Stimulated activated CD8-positive, alpha-beta memory T cell treated with anti-CD3 and anti-CD28 coated beads, Interleukin-4, amount 100 ng/mL, for 24 hours (primary cell): Measurements from ENCODE around the gene KSR2.

ENCODE experiments used
- DNase-seq: peaks from one replicate; pipeline ENCODE4 v3.0.0-alpha.2; 2020; ENCODE audit warnings: low read depth

Gene KSR2

GRCh38 chr12:117526757-117527478, 441.9 kb downstream of the KSR2 start:
- no peak for DNase-seq

DNA sequence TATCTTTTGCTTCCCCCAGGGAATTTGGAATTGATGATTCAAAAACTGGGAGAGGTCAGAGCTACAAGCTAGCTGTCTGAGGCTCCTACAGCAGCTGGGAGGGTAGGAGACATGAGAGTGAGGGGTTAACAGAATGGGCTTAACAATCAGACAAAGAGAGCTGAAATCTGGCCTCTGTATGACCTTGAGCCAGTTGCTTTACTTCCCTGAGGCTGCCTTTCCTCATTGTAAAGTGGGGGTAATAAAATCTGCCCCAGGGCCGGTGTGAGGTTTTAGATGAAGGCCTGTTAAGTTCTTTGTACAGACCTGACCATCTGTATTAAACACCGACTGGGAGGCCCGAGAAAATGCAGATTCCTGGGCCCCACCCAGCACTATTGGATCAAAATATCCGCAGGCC, 443.0 kb downstream of the KSR2 start:
- DNase-seq, result no peak

DNA sequence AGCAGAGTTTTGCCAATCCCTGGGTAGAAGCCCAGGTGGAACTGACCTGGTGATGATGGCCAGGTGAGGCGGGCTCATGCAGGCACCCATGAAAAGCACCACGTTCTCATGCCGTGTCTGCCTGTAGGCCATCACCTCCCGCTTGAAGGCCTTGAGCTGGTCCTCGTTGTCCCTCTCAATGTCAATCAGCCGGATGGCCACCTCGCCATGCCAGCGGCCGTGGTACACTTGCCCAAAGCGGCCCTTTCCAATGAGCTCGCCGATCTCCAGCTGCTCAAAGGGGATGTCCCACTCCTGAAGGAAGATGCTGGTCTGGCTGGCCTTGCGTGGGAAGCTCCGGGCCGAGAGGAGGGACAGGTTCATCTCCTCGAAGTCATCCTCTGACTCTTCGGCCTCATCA, 444.0 kb downstream of the KSR2 start:
- no peak for DNase-seq

DNA sequence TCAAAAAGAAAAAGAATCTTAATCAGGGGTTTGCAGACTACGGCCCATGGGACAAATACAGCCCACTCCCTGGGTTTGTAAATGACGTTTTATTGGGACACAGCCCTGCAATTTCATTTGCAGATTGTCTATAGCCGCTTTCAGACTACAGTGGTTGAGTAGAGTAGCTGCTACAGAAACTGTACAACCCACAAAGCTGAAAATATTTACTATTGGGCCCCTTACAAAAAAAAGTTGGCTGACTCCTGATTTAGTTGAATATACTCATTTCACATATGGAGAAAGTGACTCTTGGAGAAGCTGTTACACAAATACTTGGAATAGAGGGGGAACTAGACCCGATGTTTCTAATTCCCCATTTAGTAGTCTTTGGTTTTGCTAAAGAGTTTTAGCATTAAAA, 444.8 kb downstream of the KSR2 start:
- DNase-seq, result no peak

DNA sequence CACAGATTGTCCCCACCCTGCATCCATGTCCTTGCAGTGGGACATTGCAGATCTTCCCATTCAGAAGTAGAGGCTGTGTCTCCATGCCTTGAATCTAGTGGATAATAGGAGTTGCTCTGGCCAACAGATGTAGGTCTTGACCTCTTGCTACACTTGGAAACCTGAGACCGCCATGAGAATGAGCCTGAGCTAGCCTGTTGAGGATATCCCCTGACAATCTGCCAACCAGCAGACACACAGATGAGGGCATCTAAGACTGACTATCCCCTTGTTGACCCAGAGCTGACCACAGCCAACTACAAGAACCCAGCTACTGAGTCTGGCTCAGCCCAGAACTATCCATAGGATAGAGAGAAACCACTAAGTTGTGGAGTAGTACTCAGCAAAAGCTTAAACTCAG, 446.2 kb downstream of the KSR2 start:
- DNase-seq, result no peak

DNA sequence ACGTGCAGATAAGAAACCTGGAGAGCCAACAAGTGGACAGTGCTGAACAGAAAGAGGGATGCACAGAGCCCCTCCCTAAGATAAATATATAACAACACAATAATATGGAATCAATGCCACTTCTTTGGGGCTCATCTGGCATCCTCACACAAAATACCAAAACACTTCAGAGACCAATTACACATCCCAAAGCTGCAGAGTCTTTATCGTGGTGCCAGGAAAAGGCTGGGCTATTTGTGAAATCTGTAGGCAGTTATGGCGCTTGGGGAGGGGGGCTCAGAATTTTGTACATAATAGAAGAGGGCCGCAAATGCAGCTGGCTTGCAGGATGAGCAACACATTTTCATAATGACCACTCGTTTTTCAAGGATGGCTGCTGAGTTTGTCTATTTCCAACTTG, 446.9 kb downstream of the KSR2 start:
- no peak for DNase-seq

DNA sequence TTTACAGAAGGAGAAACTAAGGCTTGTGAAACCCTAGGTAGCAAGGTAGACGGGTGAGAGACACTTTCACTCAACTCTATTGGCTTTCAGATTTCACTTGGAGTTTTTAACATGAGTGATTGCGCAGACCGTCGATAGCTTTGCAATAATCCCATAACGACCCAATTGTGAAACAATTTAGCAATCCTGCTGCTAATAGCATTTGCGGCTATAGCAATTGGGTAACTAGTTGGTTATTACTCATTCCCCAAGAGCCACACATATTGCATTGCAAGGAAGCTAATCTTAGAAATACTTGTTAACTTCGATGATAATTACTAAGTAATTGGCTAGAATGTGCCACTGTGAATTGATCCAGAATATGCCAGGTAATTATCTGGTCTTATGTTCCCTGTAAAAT, 447.4 kb downstream of the KSR2 start:
- no peak for DNase-seq

DNA sequence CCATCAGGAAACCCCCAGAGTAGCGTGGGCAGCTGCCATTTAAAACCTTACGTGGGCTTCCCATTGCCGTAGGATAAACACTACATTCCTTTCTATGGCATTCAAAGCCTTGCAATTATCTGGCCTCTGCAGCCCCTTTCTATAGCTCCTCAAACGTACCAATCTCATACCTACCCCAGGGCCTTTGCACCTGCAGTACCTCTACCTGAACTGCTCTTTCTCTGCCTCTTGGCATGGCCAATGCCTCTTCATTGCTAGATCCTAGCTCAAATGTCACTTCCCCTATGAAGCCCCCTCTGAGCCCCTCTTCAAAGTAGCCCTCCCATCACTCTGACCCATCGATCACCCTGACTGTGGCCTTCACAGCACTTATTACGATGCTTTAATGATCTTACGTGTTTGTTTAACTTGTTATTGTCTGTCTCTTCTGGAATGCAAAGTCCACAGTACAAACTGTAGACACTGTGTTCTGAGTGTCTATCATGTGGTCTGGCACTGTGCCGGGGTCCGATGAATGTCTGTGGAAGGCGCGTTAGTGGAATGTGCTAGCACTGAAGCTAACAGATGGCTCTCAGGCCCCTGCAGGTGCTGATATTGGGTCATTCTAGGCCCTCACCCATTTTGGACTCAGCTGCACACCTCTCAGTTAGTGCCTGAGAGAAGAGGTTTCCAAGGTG, 450.1 kb downstream of the KSR2 start:
- DNase-seq, result no peak

DNA sequence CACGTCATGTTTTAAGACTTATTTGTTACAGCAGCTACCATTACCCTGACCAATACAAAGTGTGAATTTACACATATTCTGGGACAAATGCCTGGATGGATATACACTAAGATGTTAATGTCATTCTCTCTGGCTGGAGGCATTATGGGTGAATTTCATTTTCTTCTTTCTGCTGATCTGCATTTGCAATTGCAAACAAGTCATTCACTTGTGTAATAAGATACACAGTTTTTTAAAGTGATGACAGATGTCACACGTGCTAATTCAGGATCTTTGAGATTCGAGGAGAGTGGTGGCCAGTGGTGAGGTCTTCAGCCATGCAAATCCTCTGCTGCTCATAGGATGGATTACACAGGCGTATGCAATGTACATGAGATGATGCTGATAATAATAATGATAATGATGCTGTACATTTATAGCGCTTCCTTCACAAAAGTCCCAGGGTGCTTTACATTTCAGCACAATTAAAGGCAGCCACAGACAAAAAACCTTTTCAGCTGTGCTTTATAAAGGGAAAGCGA, 451.5 kb downstream of the KSR2 start:
- no peak for DNase-seq

GRCh38 chr12:117516034-117516433, 452.8 kb downstream of the KSR2 start:
- no peak for DNase-seq

DNA sequence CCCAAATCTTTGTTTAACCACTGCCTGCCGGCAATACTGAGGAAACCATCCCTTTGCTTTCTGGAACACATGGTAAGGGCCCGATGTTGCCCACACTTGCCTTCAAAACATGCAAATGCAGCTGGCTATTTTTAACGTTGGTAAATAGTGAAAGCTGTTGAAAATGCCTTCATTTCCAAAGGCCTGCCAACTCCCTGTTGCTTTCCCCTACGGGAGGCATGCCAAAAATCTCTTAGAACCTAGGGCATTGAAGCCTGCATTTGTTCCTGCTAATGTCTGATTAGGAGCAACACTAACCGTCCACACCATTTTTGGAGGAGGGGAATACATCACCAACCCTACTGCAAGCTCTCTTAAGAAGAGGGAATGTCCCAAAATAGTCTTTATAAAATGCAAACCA, 454.8 kb downstream of the KSR2 start:
- DNase-seq, result no peak

- no peak for DNase-seq
Measured at GRCh38 chr12:117513353-117513752, 455.4 kb downstream of the KSR2 start.

DNA sequence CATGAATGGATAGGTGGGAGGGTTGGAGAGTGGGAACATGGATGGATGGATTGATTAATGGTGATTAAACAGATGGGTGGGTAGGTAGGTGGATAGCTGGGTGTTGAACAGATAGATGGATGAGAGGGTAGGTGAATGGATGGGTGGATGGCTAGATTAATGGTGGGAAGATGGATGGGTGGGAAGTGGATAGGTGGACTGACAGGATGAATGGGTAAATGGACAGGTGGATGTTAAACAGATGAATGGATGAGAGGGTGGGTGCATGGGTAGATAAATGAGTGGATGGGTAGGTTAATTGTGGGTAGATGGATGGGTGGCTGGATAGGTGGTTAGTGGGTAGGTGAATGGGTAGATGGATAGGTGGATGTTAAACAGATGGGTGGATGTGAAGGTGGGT, 460.3 kb downstream of the KSR2 start:
- no peak for DNase-seq

GRCh38 chr12:117507548-117507947, 461.2 kb downstream of the KSR2 start:
- DNase-seq, result no peak

GRCh38 chr12:117506333-117506732, 462.5 kb downstream of the KSR2 start:
- DNase-seq, result no peak

GRCh38 chr12:117502633-117503032, 466.2 kb downstream of the KSR2 start:
- no peak for DNase-seq

DNA sequence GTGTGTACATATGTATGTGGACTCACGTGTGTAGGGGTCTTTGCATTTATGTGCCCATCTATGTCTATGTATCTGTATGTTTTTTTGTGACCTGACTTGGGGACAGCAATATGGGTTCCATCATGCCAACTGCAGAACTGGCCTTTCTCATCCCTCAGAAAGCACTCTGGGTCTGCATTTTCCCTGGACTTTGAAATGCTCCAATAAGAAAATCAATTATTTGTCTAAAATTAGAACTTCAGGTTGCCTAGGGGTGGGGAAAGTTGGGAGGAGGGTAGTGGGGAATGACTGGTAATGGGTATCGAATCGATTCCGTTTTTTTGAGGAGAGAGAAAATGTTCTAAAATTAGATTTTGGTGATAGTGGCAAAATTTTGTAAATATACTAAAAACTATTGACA, 466.6 kb downstream of the KSR2 start:
- DNase-seq, result no peak

DNA sequence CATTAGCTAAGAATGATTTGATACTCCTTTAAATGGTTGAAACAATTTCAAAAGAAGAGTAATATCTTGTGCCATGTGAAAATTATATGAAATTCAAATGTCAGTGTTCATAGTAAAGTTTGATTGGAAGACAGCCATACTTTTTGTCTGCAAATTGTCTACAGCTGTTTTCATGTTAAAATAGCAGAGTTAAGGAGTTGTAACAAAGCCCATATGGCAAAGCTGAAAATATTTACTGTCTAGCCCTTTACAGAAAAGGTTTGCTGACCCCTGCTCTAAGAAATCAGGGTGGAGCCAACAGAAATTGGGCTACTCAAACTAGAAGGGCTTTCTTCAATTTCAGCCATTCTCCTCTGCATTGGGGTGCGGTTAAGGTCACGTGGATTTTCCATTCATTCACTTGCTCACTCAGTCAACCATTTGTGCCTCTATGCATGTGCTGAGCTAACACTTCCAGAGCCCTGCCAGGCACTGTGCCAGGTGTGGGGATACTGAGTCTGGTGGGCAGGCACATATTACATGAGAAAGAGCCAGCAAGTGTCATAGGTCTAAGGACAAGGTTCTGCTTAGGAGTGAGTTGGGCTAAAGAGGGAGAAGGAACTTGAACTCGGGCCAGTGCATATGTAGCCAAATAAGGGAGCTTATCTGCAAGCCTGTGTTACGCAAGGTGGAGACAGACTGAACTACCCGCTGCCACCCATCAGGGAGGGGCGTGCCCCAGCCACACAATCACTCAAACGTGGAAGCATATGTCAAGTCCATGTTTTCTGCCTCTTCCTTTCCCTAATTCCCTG, 467.5 kb downstream of the KSR2 start:
- DNase-seq, result no peak

DNA sequence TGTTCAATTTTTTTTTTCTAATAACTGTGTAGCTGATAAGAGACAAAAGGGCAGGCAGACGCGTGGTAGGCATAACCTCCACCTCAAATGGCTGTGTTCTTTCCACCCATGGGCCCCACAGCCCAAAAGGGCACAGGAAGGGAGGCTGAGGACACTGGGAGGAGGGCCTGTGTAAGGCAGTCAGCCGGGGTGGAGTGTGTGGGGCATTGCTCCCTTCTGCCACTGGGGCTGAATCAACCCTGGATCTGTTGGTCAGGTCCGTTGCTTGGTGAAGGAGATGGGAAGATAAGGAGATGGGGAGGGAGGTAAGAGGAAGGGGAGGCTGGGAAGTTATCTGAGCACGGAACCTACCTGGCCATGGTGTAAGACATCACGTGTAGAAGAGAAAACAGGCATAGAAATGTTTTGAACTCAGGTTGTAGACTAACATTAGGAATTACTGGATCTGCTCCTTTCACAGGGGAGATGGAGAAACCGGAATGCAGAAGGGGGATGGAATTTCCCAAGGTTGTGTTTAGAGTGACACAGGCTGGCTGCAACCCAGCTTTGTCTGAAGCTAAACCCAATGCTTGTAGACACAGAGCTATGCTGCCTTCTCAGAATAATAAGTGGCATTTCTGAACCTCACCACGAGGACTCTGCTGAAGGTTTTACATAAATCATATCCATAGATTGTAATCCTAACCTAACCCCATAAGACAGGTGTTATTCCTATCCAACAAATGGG, 468.9 kb downstream of the KSR2 start:
- no peak for DNase-seq

GRCh38 chr12:117498880-117499279, 469.9 kb downstream of the KSR2 start:
- no peak for DNase-seq

GRCh38 chr12:117498256-117498655, 470.5 kb downstream of the KSR2 start:
- DNase-seq, result no peak

GRCh38 chr12:117497407-117497806, 471.4 kb downstream of the KSR2 start:
- DNase-seq, result no peak
